ENCODE data around the gene COG5.

COG5 gene

GRCh38 chr7:107372298-107372697 is 191.4 kb downstream of the COG5 start:
- Histone ChIP-seq H3K36me3 (no peaks in the 10 kb centered on the region), H3K4me3 (ENCODE audit: low read depth in 1 of 2, low read length in 1 of 2) (no peak overlapping the region), H3K4me1 (ENCODE audit: control insufficient read depth in 1 of 2, insufficient read depth in 1 of 2, low read depth in 1 of 2, low read length in 1 of 2) (no peaks in the 10 kb centered on the region), H3K27me3 (no peaks in the 10 kb centered on the region), H3K9me3 (no peaks in the 10 kb centered on the region), H3K27ac (no peak overlapping the region)
- TF ChIP-seq CTCF (IDR thresholded peaks at IDR 0.05), result no peak

- H3K4me1 ChIP-seq (ENCODE audit: control insufficient read depth in 1 of 2, insufficient read depth in 1 of 2, low read depth in 1 of 2, low read length in 1 of 2), result no peaks in the 10 kb centered on the region
- no peak overlapping the region for H3K27ac ChIP-seq
- no peak for TF ChIP-seq CTCF (IDR thresholded peaks at IDR 0.05)
- no peak overlapping the region for H3K4me3 ChIP-seq (ENCODE audit: low read depth in 1 of 2, low read length in 1 of 2)
- no peaks in the 10 kb centered on the region for H3K27me3 ChIP-seq
- H3K36me3 ChIP-seq, result no peaks in the 10 kb centered on the region
- no peaks in the 10 kb centered on the region for H3K9me3 ChIP-seq
Observed at GRCh38 chr7:107370816-107371215, 192.9 kb downstream of the COG5 start.

- no peaks in the 10 kb centered on the region for H3K27me3 ChIP-seq
- H3K4me3 ChIP-seq (ENCODE audit: low read depth in 1 of 2, low read length in 1 of 2), result no peak overlapping the region
- H3K9me3 ChIP-seq, result peaks cover 7% of the 10 kb centered on the region
- H3K27ac ChIP-seq, result no peak overlapping the region
- peaks cover 0 to 3% of the 10 kb centered on the region in 2 experiments for H3K4me1 ChIP-seq (ENCODE audit: control insufficient read depth in 1 of 2, insufficient read depth in 1 of 2, low read depth in 1 of 2, low read length in 1 of 2)
- peaks cover 10% of the 10 kb centered on the region for H3K36me3 ChIP-seq
- no peak for TF ChIP-seq CTCF (IDR thresholded peaks at IDR 0.05)
Observed at GRCh38 chr7:107364787-107365186, 198.9 kb downstream of the COG5 start.

GRCh38 chr7:107359520-107360316 is 204.0 kb downstream of the COG5 start:
- H3K27me3 ChIP-seq, result no peaks in the 10 kb centered on the region
- no peak overlapping the region for H3K27ac ChIP-seq
- TF ChIP-seq CTCF (IDR thresholded peaks at IDR 0.05), result no peak
- no peak overlapping the region for H3K4me3 ChIP-seq (ENCODE audit: low read depth in 1 of 2, low read length in 1 of 2)
- peaks cover 7% of the 10 kb centered on the region for H3K9me3 ChIP-seq
- H3K4me1 ChIP-seq (ENCODE audit: control insufficient read depth in 1 of 2, insufficient read depth in 1 of 2, low read depth in 1 of 2, low read length in 1 of 2), result peaks cover 0 to 3% of the 10 kb centered on the region in 2 experiments
- H3K36me3 ChIP-seq, result peaks cover 20% of the 10 kb centered on the region

GRCh38 chr7:107355616-107356015 is 208.1 kb downstream of the COG5 start:
- peaks cover 6% of the 10 kb centered on the region for H3K9me3 ChIP-seq
- TF ChIP-seq CTCF (IDR thresholded peaks at IDR 0.05), result no peak
- peaks cover 18% of the 10 kb centered on the region for H3K36me3 ChIP-seq
- no peaks in the 10 kb centered on the region for H3K4me1 ChIP-seq (ENCODE audit: control insufficient read depth in 1 of 2, insufficient read depth in 1 of 2, low read depth in 1 of 2, low read length in 1 of 2)
- no peak overlapping the region for H3K4me3 ChIP-seq (ENCODE audit: low read depth in 1 of 2, low read length in 1 of 2)
- H3K27me3 ChIP-seq, result no peaks in the 10 kb centered on the region
- no peak overlapping the region for H3K27ac ChIP-seq

Data from neutrophil (primary cell).